SKM-1 treated with dmso at 0.1 percent for 144 hours (cell line): ENCODE results near the gene COL20A1.
"Not testable (repeated sequence)": the region's sequence is repeated elsewhere in the genome, so short reads cannot be mapped to it uniquely, and the experiment has no call there.

ENCODE experiments used
- DNase-seq: peaks from one replicate; lab custom pipeline; 2025; ENCODE audit not compliant: unreplicated experiment; lab: John Stamatoyannopoulos, UW

Gene COL20A1

GRCh38 chr20:63371291-63371865 is 78.4 kb downstream of the COL20A1 start:
- no peak for DNase-seq

- no peak for DNase-seq
Observed at GRCh38 chr20:63372971-63373885, 80.2 kb downstream of the COL20A1 start.

DNA sequence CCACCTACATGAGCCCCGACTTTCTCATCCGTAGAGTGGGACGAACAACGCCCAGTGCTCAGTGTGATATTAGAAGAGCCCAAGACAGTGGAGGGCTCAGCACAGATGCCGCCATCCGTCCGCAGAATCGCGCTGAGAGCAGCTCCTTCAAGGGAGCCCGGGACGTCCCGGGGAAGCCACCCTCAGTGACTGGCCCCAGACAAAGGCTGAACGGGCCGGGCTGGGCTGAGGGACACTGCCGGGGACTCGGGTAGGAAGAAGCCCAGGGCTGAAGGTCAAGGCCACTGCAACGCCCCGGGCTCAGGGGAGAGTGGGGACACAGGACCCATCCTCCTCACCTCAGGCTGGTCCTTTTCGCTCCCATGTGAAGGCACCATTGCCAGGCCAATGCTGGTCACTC is 81.0 kb downstream of the COL20A1 start:
- no peak for DNase-seq

- no peak for DNase-seq
Observed at GRCh38 chr20:63374504-63374903, 81.5 kb downstream of the COL20A1 start.

DNA sequence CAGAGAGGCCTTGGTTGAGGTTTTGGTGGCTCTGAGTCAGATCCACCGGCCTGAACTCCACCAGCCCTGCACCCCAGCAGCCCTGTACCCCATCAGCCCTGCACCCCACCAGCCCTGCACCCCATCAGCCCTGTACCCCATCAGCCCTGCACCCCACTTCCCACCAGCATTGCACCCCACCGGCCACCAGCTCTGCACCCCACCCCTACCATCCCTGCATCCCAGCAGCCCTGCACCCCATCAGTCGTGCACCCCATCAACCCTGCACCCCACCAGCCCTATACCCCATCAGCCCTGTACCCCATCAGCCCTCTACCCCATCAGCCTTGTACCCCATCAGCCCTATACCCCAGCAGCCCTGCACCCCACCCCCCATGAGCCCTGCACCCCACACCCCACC is 82.5 kb downstream of the COL20A1 start:
- no peak for DNase-seq

GRCh38 chr20:63376283-63377250 is 83.6 kb downstream of the COL20A1 start:
- DNase-seq, result no peak

DNA sequence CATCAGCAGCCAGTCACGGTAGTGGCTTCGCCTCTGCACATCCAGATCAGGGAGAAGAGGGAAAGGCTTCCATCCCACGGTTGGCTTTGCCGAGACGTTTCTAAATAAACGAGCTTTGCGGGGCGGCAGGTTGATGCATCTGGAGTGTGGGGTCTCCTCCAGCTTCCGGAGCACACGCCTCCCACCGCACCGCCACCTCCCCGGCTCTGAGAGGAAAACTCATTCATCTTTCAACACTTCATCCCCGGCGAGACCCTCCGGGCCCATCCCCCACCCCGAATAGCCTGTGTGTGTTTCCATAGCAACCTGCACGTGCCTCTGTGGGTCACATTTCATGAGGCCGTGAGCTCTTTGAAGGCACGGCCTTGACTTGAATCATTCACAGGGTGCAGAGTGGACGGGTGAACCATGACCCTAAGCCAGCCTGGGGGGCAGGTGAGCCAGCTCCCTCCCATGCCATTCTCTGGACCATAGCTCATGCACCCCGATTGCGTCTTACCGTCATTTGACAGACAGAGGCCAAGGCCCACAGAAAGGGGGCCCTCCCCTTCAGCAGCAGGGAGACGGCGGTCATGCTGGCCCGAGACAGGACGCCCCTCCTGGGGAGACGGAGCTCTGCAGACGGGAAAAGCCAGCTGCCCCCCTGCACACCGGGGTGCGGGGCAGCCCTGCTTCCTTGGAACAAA is 84.4 kb downstream of the COL20A1 start:
- no peak for DNase-seq

- no peak for DNase-seq
Observed at GRCh38 chr20:63377951-63378381, 85.0 kb downstream of the COL20A1 start.

DNA sequence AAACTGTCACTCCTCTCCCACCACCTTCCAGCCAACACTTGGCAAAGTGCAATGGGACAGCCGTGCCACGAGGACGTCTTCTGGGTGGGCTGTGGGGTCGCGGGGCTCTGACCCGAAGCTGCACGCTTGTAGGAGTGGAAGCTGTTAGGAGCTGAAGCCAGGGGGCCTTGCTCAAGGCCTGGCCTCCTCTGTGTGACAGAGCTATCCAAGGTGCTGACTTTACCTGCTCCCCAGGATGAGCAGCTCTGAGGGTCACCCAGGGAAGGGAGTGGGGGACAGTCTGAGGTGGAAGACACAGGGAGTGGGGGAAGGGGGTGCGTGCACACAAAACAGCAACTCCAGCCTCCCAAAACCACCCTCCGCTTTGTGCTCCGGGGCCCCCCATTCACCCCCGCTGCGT is 85.6 kb downstream of the COL20A1 start:
- no peak for DNase-seq

DNA sequence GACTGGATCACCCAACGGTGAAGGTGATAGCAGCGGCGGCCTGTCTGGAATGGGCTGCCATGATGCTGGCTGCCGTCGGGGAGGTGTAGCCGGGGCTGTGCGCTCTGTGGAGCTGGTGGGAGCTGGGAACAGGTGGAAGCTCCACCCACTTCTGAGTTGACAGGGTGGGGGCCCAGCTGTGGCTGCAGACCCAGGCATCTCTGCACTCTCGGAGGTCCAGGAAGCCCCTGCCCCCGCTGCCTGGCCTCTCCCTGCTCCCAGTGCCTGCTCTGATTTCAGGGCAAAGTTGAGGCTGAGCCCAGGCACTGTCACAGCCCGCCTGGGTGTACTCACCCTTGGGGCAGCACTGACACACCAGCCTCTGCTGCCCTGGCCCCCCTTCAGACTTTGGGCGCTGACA is 86.3 kb downstream of the COL20A1 start:
- DNase-seq, result no peak

DNA sequence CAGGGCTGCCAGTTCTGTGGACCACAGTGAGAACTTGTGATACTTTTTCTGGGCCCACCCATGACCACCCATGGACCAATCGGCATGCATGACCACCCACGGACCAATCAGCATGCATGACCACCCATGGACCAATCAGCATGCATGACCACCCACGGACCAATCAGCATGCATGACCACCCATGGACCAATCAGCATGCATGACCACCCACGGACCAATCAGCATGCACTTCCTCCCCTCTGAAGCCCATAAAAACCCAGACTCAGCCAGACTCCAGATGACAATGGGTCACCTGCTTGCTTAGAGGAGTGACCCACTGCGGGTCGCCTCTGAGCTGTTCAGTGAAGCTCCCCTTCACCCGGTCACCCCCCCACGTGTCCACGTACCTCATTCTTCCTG is 86.9 kb downstream of the COL20A1 start:
- DNase-seq, result not testable (repeated sequence)

DNA sequence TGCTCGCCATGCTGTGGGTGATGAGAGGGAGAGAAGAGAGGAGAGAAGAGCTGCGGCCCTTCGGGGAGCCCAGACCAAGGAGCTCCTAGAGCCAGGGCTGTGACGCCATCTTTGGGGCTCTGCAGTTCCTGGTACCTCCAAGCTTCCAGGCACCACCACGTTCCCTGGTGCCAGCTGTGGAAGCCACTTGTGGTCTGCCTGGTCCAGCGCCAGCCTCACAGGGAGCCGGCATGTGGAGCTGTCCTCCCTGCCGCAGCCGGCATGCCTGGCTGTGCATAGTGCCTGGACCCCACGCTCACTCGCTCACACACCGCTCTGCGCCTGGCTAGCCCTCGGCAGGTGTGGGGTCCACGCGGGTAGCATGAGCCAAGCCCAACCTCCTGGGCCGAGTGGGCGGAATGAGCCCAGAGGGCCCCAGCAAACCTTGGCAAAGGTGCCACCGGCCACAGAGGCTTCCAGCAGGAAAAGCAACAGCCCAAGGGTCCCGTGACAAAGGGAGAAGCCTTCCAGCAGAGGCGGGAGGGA is 87.4 kb downstream of the COL20A1 start:
- no peak for DNase-seq

DNA sequence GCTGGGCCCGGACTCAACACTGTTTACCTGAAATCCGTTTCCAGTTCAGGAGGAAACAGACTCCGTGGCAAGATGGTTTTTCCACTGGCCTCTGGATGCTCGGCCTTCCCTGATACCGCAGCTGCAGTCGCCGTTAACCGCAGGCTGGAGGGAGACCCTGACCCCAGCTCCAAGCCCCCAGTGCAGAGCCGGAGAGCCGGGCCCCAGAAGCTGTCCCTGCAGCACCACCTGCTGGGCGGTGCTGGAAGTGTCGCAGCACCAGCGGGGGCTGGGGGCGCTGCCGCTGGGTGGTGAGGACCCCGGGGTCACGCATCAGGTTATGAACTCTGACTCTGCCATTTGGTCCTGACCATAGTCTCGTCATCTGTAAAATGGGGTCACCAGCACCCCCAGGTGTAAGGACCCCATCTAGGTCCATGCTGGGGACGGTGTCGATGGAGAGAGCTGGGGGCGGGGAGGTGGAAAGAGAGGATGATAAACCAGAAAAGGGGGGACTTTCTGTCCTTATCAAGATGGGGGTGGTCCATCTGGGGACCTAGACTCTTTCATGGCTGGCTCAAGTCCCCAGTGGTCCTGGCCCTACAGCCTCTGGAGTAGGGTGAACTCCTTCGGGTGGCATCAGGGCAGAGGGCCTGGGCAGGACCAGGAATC is 88.9 kb downstream of the COL20A1 start:
- no peak for DNase-seq

DNA sequence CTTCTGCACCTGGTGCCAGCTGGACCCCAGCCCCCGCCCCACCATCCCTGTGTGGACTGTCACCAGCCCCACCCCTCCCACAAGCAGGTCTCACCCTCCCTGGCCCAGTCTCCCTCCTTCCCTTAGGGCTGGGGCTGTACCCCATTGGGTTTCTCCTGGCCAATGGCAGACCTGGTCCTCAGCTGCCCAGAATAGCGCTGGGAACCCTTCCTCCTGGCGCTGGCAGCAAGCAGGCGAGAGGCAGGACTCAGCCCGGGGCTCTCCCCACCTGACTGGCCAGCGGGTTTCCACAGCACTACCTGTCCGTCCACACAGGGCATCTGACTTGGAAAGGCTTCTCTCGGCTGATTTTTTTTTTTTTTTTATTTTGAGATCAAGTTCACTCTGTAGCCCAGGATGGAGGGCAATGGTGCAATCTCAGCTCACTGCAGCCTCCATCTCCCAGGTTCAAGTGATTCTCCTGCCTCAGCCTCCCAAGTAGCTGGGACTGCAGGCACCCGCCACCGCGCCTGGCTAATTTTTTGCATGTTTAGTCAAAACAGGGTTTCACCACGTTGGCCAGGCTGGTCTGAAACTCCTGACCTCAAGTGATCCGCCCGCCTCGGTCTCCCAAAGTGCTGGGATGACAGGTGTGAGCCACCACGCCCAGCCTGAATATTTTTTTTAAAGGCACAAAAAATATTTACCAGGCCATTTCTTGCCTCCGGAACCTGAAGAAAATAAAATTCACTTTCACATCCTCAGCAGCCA is 89.7 kb downstream of the COL20A1 start:
- no peak for DNase-seq

GRCh38 chr20:63383556-63383955 is 90.6 kb downstream of the COL20A1 start:
- DNase-seq, result no peak

DNA sequence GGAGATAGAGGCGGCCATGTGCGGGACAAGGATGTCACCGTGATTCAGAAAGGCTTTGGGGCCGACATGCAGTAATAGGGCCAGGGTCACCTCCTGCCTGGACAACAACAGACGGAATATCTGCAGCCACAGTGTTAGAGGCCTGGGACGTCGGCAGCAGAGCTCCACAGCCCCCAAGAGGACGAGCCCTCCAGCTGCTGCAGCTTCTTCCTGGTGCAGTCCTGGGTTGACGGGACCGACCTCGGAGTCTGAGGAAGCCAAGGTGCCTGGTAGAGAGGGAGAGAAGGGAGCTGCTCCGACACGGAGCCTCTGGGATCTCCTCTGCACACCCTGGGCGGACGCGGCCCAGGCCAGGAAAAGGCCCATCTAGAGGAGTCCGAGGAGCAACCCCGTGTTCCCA is 91.3 kb downstream of the COL20A1 start:
- DNase-seq, result no peak
